GM12874 (cell line): ENCODE measurements around the gene CDK5.

Experiments used
- CTCF ChIP-seq: IDR thresholded peaks from 2 replicates; pipeline ENCODE4 v1.5.1; 2011; ENCODE audit warnings: low read depth, mild to moderate bottlenecking, control low read depth, low read length, moderate library complexity; ENCODE audit not compliant: insufficient read depth

CDK5 gene

DNA sequence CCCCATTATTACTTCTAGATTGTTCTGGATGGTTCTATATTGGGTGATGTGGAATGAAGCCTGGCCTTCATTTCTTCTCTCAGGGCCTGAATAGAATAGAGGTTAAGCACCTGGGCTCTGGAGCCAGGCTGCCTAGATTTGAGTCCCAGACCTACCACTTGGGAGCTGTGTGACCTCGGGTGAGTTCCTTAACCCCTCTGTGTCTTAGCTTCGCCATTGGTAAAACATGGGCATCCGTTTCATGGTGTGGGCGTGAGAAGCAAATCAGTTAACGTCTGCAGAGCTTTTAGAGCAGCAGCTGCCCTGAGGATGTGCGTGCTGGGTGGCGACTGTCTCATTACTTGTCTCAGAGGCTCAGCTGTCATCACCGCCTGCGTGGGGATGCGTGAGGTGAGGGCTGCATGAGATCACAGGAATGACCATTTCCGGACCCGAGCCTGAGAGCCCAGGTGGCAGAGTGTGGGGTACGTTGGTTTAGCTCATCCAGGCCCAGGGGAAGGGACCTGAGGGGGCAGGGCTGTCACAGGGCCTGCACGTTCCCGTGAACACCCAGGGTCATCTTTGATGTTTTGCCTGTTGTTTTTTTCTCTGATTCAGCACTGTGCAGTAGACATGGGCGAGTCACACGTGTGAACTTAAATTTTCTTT is 38.3 kb upstream of the CDK5 start:
- TF ChIP-seq CTCF, result no peak

GRCh38 chr7:151095123-151095797 is 37.6 kb upstream of the CDK5 start:
- TF ChIP-seq CTCF, result no peak

- no peak for TF ChIP-seq CTCF
Measured at GRCh38 chr7:151094675-151095074, 37.0 kb upstream of the CDK5 start.

DNA sequence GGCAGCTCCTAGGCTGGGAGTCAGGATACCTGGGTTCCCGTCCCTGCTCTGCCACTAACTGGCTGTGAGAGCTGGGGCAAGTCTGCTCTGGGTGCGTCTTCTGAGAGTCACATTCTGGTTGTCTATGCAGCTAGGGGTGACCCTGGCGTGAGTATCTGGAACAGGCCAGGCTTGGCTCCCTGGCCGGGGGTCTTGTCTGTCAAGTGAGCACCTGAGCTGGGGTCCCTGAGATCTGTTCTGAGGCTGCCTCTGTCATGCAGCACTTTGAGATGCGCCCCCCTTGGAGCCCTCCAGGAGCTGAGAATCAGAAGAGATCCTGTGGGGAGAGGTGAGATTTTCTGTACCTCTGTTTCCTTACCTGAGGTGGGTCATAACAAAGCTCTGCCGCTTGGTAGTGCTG is 36.1 kb upstream of the CDK5 start:
- TF ChIP-seq CTCF, result no peak

DNA sequence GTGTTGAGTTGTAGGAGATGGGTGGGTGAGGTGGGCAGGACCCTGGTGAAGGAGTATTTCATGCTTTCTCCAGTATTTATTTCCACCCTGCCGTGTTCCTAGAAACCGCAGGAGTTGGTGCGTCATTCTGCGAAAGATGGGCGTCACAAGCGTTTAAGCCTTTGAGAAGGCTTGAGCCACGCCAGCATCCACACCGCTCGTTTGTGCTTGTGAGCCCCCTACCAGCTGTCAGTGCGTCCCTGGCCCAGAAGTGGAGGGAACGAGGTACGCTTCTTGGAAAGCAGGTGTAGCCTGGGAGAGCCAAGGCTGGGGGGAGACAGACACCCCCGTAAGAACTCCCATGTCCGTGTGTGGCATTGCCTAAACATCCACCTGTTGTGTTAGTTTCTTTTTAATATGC is 34.3 kb upstream of the CDK5 start:
- no peak for TF ChIP-seq CTCF

DNA sequence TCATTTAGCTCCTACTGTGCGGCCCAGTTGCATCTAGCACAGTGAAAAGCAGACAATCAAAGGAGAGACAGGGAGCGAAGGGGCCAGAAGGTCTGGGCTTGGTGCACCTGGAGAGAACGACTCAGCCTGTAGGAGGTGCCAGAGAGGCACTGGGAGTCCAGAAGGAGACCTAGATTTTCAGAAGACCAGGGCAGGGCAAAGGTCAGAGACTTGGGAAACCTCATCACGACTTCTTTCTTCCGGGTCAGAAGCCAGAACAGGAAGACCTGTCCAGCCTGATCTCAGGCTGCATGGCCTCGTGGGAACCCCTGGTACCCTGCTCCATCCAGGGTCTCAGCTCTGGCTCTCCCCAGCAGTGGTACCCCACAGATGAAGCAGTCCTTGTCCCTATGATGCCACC is 33.7 kb upstream of the CDK5 start:
- peak; percentile 84 for TF ChIP-seq CTCF

GRCh38 chr7:151091003-151091402 is 33.3 kb upstream of the CDK5 start:
- TF ChIP-seq CTCF, result no peak
